ENCODE data around the gene DDX21.

DNA sequence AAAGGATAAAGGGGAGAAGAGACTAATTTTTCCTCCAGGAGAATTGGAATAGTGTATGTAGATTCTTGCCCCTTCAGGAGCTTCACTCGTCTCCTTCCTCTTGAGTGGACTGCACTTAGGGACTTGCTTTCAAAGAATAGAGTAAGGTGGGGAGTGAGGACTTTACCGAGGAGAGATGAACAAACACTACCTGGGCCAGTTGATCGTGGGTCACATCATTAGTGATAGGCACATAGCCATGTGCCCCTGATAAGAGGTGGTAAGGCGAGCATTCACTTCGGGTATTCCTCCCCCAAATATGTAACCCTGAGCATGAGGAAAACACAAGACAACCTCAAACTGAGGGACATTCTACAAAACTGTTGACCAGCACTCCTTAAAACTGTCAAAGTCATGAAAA is 18.0 kb downstream of the DDX21 start:
- TF ChIP-seq POLR2AphosphoS5 (IDR thresholded peaks at IDR 0.05): no peak
- TF ChIP-seq, protein P1, sequence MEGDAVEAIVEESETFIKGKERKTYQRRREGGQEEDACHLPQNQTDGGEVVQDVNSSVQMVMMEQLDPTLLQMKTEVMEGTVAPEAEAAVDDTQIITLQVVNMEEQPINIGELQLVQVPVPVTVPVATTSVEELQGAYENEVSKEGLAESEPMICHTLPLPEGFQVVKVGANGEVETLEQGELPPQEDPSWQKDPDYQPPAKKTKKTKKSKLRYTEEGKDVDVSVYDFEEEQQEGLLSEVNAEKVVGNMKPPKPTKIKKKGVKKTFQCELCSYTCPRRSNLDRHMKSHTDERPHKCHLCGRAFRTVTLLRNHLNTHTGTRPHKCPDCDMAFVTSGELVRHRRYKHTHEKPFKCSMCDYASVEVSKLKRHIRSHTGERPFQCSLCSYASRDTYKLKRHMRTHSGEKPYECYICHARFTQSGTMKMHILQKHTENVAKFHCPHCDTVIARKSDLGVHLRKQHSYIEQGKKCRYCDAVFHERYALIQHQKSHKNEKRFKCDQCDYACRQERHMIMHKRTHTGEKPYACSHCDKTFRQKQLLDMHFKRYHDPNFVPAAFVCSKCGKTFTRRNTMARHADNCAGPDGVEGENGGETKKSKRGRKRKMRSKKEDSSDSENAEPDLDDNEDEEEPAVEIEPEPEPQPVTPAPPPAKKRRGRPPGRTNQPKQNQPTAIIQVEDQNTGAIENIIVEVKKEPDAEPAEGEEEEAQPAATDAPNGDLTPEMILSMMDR (IDR thresholded peaks at IDR 0.05): no peak
